Panc1 (cell line): Measurements from ENCODE around the gene SYTL1. TPM values are rescaled to one million over a fixed set of nuclear protein-coding genes. Genes with fewer than 3 reads are reported as not detected.
A peak's percentile ranks its signal among the peaks of the same experiment; 100 is the strongest.
"Not testable (repeated sequence)": the region's sequence is repeated elsewhere in the genome, so short reads cannot be mapped to it uniquely, and the experiment has no call there.

Experiments used
- ATAC-seq: fragments of 200-7000 bp; cut with Tn5 transposase; 2 replicates; pipeline ENCODE4 v1.9.1; 2020; ENCODE audit warnings: mild to moderate bottlenecking, moderate library complexity
- BruUV-seq: library from RNA; stranded (reverse); fragments of 400-500 nt; replicated peaks from 2 replicates; lab custom pipeline; 2021; lab: Mats Ljungman, UMichigan
- CTCF ChIA-PET: fragments of 300-600 bp; sonication (Branson Sonifier 250); formaldehyde crosslinking; loops from one replicate; lab custom pipeline; 2022; ENCODE audit warnings: antibody characterized with exemption; lab: Charles Lee
- POLR2A ChIA-PET: fragments of 300-600 bp; sonication (Branson Sonifier 250); formaldehyde crosslinking; loops from one replicate; lab custom pipeline; 2022; ENCODE audit warnings: antibody characterized with exemption; lab: Charles Lee
- DNase-seq: peaks from one replicate; pipeline ENCODE4 v3.0.0-alpha.2; 2010; ENCODE audit warnings: low read depth, low spot score
- H3K27ac ChIP-seq: 2 replicates; pipeline ENCODE4 v1.5.1; 2011; ENCODE audit warnings: mild to moderate bottlenecking, low read length, inconsistent platforms
- H3K27me3 ChIP-seq: fragments of 200-500 bp; sonication (Bioruptor generic); 2 replicates; pipeline ENCODE4 v1.6.0; 2014; ENCODE audit warnings: low read length, inconsistent platforms; ENCODE audit not compliant: control insufficient read depth, insufficient read depth
- H3K36me3 ChIP-seq: fragments of 200-500 bp; sonication (Bioruptor generic); 2 replicates; pipeline ENCODE4 v1.5.1; 2014; ENCODE audit warnings: inconsistent platforms, mild to moderate bottlenecking, low read length, moderate library complexity; ENCODE audit not compliant: control insufficient read depth, insufficient read depth
- H3K4me1 ChIP-seq: 2 replicates; pipeline ENCODE4 v1.5.1; 2011; ENCODE audit warnings: inconsistent platforms, mild to moderate bottlenecking, low read length, moderate library complexity; ENCODE audit not compliant: control insufficient read depth, insufficient read depth
- H3K4me3 ChIP-seq, 2 experiments: 2 replicates each; pipeline ENCODE4 v1.5.1; 2011 to 2012; ENCODE audit warnings: low read depth in 2 of 2, low read length in 2 of 2, mild to moderate bottlenecking in 2 of 2, inconsistent platforms in 1 of 2, moderate library complexity in 1 of 2
- H3K9me3 ChIP-seq: fragments of 200-500 bp; sonication (Bioruptor generic); 2 replicates; pipeline ENCODE4 v1.5.1; 2014; ENCODE audit warnings: low read depth, mild to moderate bottlenecking, inconsistent platforms, low read length, moderate library complexity; ENCODE audit not compliant: control insufficient read depth, insufficient read depth
- POLR2AphosphoS5 ChIP-seq: IDR thresholded peaks from 2 replicates; pipeline ENCODE4 v1.6.1; 2012; ENCODE audit warnings: mild to moderate bottlenecking, low read depth, low read length, moderate library complexity
- SIN3A ChIP-seq: IDR thresholded peaks from 2 replicates; pipeline ENCODE4 v1.6.1; 2012; ENCODE audit warnings: low read depth, mild to moderate bottlenecking, low read length, moderate library complexity, borderline replicate concordance; ENCODE audit not compliant: insufficient read depth
- TCF7L2 ChIP-seq: IDR thresholded peaks from 2 replicates; pipeline ENCODE4 v1.6.1; 2011; ENCODE audit warnings: mild to moderate bottlenecking, low read depth, low read length, inconsistent platforms
- in situ Hi-C: cut with HindIII; loops from 2 replicates; pipeline ENCODE4 v1.10.0; 2016; ENCODE audit warnings: low sequenced_read_pairs, low pct_unique_long_range_greater_than_20kb
- intact Hi-C: fragments of 100-400 bp; cut with micrococcal nuclease; formaldehyde crosslinking; loops from one replicate; pipeline ENCODE4 v1.10.0; 2022; ENCODE audit not compliant: unreplicated experiment
- total RNA-seq: library from RNA; stranded (reverse); gene quantifications from one replicate; pipeline ENCODE4 v1.2.1, GENCODE V29; 2021; ENCODE audit not compliant: unreplicated experiment
- TF ChIP-seq, protein P1 (sequence below), 2 experiments: IDR thresholded peaks; 2 replicates each; pipeline ENCODE4 v1.6.1; 2011 to 2012; ENCODE audit warnings: low read depth in 2 of 2, control low read depth in 1 of 2, low read length in 1 of 2, mild to moderate bottlenecking in 1 of 2, moderate library complexity in 1 of 2; ENCODE audit not compliant: insufficient read depth in 1 of 2
- TF ChIP-seq, protein P2 (sequence below): fragments of 450-650 bp; IDR thresholded peaks from 2 replicates; pipeline ENCODE4 v1.5.1; 2017; ENCODE audit warnings: mild to moderate bottlenecking

Gene SYTL1
- total RNA-seq, 1 experiment from 2014 or later = 2.4 TPM

DNA sequence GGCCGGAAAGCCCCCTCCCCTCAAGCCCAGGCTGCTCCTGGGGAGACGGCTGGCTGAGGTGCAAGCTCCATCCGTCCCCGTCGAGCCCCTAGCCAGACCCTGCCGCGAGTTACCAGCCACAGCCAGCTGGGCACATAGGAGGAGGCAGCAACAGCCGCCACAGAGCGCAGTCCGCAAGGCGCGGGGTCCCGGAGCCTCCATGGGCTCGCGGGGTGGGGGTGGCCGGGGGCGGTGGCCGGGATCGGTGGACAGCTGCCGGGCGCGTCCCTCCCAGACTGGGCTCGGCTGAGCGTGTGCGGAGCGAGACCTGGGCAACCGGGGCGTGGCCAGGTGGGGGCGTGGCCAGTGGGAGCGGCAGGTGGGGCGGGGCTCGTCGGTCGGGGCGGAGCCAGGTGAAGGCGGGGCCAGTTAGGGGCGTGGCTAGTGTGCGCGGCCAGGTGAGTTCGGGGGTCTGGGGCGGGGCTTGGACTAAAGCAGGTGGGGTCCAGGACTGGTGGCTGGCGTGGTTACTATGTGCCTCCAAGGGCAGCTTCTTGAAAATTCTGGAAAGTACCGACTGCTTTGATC lies 41.3 kb downstream of the SYTL1 start, which contains the start of gene CD164L2:
Gene CD164L2, minus strand, starts transcription at position 295 of the 567 bp plus-strand sequence. Its CDS starts 94 bp downstream, at position 201.
- ChIA-PET CTCF (no interaction called here), POLR2A (interaction anchor here (0.5 to 0.6 kb wide), 2 partner anchors 9 to 83 kb away, joined by 3 read pairs; partner anchors contain the start of gene GPR3)
- H3K9me3 ChIP-seq = no peaks in the 10 kb centered on the region
- ATAC-seq = peak; percentile 75
- H3K27me3 ChIP-seq = no peaks in the 10 kb centered on the region
- BruUV-seq = no TSS peak
- TF ChIP-seq SIN3A (no peak), POLR2AphosphoS5 (no peak), TCF7L2 (no peak)
- TF ChIP-seq, protein P1, sequence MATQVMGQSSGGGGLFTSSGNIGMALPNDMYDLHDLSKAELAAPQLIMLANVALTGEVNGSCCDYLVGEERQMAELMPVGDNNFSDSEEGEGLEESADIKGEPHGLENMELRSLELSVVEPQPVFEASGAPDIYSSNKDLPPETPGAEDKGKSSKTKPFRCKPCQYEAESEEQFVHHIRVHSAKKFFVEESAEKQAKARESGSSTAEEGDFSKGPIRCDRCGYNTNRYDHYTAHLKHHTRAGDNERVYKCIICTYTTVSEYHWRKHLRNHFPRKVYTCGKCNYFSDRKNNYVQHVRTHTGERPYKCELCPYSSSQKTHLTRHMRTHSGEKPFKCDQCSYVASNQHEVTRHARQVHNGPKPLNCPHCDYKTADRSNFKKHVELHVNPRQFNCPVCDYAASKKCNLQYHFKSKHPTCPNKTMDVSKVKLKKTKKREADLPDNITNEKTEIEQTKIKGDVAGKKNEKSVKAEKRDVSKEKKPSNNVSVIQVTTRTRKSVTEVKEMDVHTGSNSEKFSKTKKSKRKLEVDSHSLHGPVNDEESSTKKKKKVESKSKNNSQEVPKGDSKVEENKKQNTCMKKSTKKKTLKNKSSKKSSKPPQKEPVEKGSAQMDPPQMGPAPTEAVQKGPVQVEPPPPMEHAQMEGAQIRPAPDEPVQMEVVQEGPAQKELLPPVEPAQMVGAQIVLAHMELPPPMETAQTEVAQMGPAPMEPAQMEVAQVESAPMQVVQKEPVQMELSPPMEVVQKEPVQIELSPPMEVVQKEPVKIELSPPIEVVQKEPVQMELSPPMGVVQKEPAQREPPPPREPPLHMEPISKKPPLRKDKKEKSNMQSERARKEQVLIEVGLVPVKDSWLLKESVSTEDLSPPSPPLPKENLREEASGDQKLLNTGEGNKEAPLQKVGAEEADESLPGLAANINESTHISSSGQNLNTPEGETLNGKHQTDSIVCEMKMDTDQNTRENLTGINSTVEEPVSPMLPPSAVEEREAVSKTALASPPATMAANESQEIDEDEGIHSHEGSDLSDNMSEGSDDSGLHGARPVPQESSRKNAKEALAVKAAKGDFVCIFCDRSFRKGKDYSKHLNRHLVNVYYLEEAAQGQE (IDR thresholded peaks at IDR 0.05; ENCODE audit: insufficient read depth in 1 of 2, low read depth in 2 of 2, low read length in 1 of 2) = no peak
- TF ChIP-seq, protein P2, sequence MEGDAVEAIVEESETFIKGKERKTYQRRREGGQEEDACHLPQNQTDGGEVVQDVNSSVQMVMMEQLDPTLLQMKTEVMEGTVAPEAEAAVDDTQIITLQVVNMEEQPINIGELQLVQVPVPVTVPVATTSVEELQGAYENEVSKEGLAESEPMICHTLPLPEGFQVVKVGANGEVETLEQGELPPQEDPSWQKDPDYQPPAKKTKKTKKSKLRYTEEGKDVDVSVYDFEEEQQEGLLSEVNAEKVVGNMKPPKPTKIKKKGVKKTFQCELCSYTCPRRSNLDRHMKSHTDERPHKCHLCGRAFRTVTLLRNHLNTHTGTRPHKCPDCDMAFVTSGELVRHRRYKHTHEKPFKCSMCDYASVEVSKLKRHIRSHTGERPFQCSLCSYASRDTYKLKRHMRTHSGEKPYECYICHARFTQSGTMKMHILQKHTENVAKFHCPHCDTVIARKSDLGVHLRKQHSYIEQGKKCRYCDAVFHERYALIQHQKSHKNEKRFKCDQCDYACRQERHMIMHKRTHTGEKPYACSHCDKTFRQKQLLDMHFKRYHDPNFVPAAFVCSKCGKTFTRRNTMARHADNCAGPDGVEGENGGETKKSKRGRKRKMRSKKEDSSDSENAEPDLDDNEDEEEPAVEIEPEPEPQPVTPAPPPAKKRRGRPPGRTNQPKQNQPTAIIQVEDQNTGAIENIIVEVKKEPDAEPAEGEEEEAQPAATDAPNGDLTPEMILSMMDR = no peak
- H3K27ac ChIP-seq = no peak within 1 kb of the TSS
- no peaks in the 10 kb centered on the region for H3K4me1 ChIP-seq
- no peak within 1 kb of the TSS for H3K4me3 ChIP-seq
- H3K36me3 ChIP-seq = no peaks in the 10 kb centered on the region
- in situ Hi-C loops (no loop called here), intact Hi-C loops (no loop called here)
- DNase-seq = no peak

DNA sequence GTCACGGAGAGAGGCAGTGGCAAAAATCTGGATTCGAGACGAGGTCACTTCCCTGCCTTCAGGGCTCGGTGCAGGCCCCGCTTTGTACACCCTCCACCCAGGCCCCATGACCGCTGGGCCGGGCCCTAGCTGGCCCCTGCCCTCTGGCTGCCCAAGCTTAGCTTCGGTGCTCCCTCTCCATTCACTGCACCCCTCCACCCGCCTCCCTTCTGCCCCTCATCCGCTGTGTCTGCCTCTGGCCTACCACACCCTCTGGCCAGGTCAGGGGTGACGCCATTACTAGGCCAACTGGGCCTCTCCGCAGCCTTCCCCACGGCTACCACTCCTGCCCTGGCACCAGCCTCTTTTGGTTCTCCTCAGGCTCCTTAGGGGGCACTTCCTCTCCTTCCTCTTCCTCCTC lies 41.8 kb downstream of the SYTL1 start:
- in situ Hi-C loops = no loop called here
- Histone ChIP-seq H3K4me3 (no peak overlapping the region), H3K9me3 (no peaks in the 10 kb centered on the region), H3K36me3 (no peaks in the 10 kb centered on the region), H3K27me3 (no peaks in the 10 kb centered on the region), H3K27ac (no peak overlapping the region), H3K4me1 (no peaks in the 10 kb centered on the region)
- intact Hi-C loops = no loop called here
- BruUV-seq = no TSS peak
- POLR2A ChIA-PET = interaction anchor here (0.5 kb wide), 1 partner anchor 9 kb away, joined by 3 read pairs; the partner anchor contains the start of gene GPR3
- DNase-seq (no peak), ATAC-seq (no peak)
- TF ChIP-seq POLR2AphosphoS5 (no peak), SIN3A (no peak), TCF7L2 (no peak)
- TF ChIP-seq, protein P2 = no peak
- TF ChIP-seq, protein P1 (IDR thresholded peaks at IDR 0.05; ENCODE audit: insufficient read depth in 1 of 2, low read depth in 2 of 2, low read length in 1 of 2) = no peak
- CTCF ChIA-PET = interaction anchor here (0.6 kb wide), 1 partner anchor 385 kb away, joined by 4 read pairs; no protein-coding TSS in a partner anchor

DNA sequence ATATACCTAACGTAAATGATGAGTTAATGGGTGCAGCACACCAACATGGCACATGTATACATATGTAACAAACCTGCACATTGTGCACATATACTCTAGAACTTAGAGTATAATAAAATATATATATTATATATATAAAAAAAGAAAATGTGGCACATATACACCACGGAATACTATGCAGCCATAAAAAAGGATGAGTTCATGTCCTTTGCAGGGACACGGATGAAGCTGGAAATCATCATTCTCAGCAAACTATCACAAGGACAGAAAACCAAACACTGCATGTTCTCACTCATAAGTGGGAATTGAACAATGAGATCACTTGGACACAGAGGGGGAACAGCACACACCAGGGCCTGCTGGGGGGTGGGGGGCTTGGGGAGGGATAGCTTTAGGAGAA lies 43.0 kb downstream of the SYTL1 start:
- ATAC-seq, H3K4me3 ChIP-seq, H3K36me3 ChIP-seq, POLR2A ChIA-PET, BruUV-seq, H3K27ac ChIP-seq, in situ Hi-C loops, DNase-seq, H3K4me1 ChIP-seq, CTCF ChIA-PET, H3K27me3 ChIP-seq, intact Hi-C loops, H3K9me3 ChIP-seq: not testable (repeated sequence)
